Hepatocyte (in vitro differentiated cells): ENCODE measurements around the gene SH3BP1. TPM values are rescaled to one million over a fixed set of nuclear protein-coding genes. Genes with fewer than 3 reads are reported as not detected.

Source experiments
- DNase-seq: peaks from one replicate; pipeline ENCODE4 v3.0.0-alpha.2; 2016; ENCODE audit warnings: low spot score
- H2AFZ ChIP-seq: fragments of 200-600 bp; sonication (generic); 2 replicates; pipeline ENCODE4 v1.6.0; 2016; ENCODE audit warnings: antibody characterized with exemption, mild to moderate bottlenecking
- H3K27ac ChIP-seq: fragments of 200-600 bp; sonication (generic); 2 replicates; pipeline ENCODE4 v1.5.1; 2016; ENCODE audit warnings: mild to moderate bottlenecking
- H3K27me3 ChIP-seq: fragments of 200-600 bp; sonication (generic); 2 replicates; pipeline ENCODE4 v1.6.1; 2016
- H3K36me3 ChIP-seq: fragments of 200-600 bp; sonication (generic); replicated peaks from 2 replicates; pipeline ENCODE4 v1.5.1; 2016; ENCODE audit warnings: low read depth; ENCODE audit not compliant: insufficient read depth
- H3K4me1 ChIP-seq: fragments of 200-600 bp; sonication (generic); 2 replicates; pipeline ENCODE4 v1.5.1; 2016; ENCODE audit warnings: mild to moderate bottlenecking, moderate library complexity; ENCODE audit not compliant: insufficient read depth
- H3K4me2 ChIP-seq: fragments of 200-600 bp; sonication (generic); 2 replicates; pipeline ENCODE4 v1.6.0; 2016
- H3K4me3 ChIP-seq: fragments of 200-600 bp; sonication (generic); 2 replicates; pipeline ENCODE4 v1.5.1; 2016; ENCODE audit warnings: mild to moderate bottlenecking
- H3K79me2 ChIP-seq: fragments of 200-600 bp; sonication (generic); 2 replicates; pipeline ENCODE4 v1.6.0; 2017; ENCODE audit warnings: mild to moderate bottlenecking
- H3K9me2 ChIP-seq: fragments of 200-600 bp; sonication (generic); replicated peaks from 2 replicates; pipeline ENCODE4 v1.6.0; 2017; ENCODE audit warnings: mild to moderate bottlenecking; ENCODE audit not compliant: insufficient read depth
- H3K9me3 ChIP-seq: fragments of 200-600 bp; sonication (generic); 2 replicates; pipeline ENCODE4 v1.5.1; 2016; ENCODE audit warnings: low read depth, mild to moderate bottlenecking
- H4K20me1 ChIP-seq: fragments of 200-600 bp; sonication (generic); 2 replicates; pipeline ENCODE4 v1.6.0; 2016; ENCODE audit warnings: mild to moderate bottlenecking; ENCODE audit not compliant: insufficient read depth, poor library complexity, severe bottlenecking
- EZH2 ChIP-seq: fragments of 200-600 bp; sonication (generic); IDR thresholded peaks from 2 replicates; pipeline ENCODE4 v1.6.1; 2016; ENCODE audit warnings: antibody characterized with exemption, mild to moderate bottlenecking, borderline replicate concordance
- EZH2phosphoT487 ChIP-seq: fragments of 200-600 bp; sonication (generic); IDR thresholded peaks from one replicate; pipeline ENCODE4 v1.6.1; 2018; ENCODE audit warnings: antibody characterized with exemption, mild to moderate bottlenecking, low read depth, moderate library complexity; ENCODE audit not compliant: unreplicated experiment, severe bottlenecking
- WGBS: methylation state at CpG from one replicate; pipeline ENCODE4 v1.1.6; 2016; ENCODE audit warnings: low lambda C conversion rate; ENCODE audit errors: missing lambda C conversion rate; 5-methylcytosine and 5-hydroxymethylcytosine counted together
- polyA plus RNA-seq: library from polyadenylated mRNA; unstranded; fragments of >200 nt; fragmentation: Nextera tagmentation; extraction: Ambion mirVana; gene quantifications from 2 replicates; pipeline ENCODE4 v1.2.1, GENCODE V29; 2016
- total RNA-seq: library from RNA; depleted of rRNA; stranded (reverse); fragments of >200 nt; gene quantifications from 2 replicates; pipeline ENCODE4 v1.2.3, GENCODE V29; 2014
- TF ChIP-seq, protein P1 (sequence below): fragments of 200-600 bp; sonication (generic); IDR thresholded peaks from 2 replicates; pipeline ENCODE4 v1.5.1; 2016; ENCODE audit warnings: antibody characterized with exemption, mild to moderate bottlenecking; ENCODE audit not compliant: poor library complexity

The SH3BP1 gene
- total and polyA plus RNA-seq, 2 experiments from 2014 or later, result 12.3 to 14.0 TPM

DNA sequence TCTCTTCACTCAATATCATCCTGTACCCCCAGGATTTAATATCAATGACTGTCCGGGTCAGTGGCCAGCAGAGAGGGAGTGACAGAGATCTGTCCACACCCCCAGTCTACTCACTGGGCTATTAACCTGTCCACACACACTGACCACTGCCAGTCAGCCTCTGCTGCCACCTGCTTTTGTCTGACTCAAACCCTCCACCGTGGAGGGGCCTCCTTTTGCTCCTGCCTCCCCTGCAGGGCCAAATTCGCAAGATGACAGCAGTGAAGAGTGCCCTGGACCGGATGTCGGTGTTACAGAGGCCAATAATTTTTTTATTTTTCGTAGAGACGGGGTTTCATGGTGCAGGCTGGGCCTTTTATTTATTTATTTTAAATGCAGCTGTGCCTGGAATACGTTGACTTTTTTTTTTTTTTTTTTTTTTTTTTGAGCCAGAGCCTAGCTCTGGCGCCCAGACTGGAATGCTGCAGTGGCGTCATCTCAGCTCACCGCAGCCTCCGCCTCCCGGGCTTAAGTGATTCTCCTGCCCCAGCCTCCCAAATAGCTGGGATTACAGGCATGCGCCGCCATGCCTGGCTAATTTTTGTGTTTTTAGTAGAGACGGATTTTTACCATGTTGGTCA lies 24.2 kb downstream of the SH3BP1 start:
- no peak for TF ChIP-seq EZH2
- TF ChIP-seq, protein P1, sequence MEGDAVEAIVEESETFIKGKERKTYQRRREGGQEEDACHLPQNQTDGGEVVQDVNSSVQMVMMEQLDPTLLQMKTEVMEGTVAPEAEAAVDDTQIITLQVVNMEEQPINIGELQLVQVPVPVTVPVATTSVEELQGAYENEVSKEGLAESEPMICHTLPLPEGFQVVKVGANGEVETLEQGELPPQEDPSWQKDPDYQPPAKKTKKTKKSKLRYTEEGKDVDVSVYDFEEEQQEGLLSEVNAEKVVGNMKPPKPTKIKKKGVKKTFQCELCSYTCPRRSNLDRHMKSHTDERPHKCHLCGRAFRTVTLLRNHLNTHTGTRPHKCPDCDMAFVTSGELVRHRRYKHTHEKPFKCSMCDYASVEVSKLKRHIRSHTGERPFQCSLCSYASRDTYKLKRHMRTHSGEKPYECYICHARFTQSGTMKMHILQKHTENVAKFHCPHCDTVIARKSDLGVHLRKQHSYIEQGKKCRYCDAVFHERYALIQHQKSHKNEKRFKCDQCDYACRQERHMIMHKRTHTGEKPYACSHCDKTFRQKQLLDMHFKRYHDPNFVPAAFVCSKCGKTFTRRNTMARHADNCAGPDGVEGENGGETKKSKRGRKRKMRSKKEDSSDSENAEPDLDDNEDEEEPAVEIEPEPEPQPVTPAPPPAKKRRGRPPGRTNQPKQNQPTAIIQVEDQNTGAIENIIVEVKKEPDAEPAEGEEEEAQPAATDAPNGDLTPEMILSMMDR, result no peak
- no peak for TF ChIP-seq EZH2phosphoT487
- peaks cover 61% of the 10 kb centered on the region for H3K79me2 ChIP-seq
- no peaks in the 10 kb centered on the region for H3K36me3 ChIP-seq
- no peaks in the 10 kb centered on the region for H3K9me2 ChIP-seq
- no peak for DNase-seq
- no peak overlapping the region for H3K4me2 ChIP-seq
- H3K9me3 ChIP-seq, result no peaks in the 10 kb centered on the region
- H4K20me1 ChIP-seq, result peaks cover 6% of the 10 kb centered on the region
- WGBS, result 86% methylated on average over 16 of the region's 16 CpGs
- H3K4me1 ChIP-seq, result peaks cover 21% of the 10 kb centered on the region
- no peak overlapping the region for H3K27ac ChIP-seq
- H2AFZ ChIP-seq, result no peak overlapping the region
- no peak overlapping the region for H3K4me3 ChIP-seq
- no peaks in the 10 kb centered on the region for H3K27me3 ChIP-seq

DNA sequence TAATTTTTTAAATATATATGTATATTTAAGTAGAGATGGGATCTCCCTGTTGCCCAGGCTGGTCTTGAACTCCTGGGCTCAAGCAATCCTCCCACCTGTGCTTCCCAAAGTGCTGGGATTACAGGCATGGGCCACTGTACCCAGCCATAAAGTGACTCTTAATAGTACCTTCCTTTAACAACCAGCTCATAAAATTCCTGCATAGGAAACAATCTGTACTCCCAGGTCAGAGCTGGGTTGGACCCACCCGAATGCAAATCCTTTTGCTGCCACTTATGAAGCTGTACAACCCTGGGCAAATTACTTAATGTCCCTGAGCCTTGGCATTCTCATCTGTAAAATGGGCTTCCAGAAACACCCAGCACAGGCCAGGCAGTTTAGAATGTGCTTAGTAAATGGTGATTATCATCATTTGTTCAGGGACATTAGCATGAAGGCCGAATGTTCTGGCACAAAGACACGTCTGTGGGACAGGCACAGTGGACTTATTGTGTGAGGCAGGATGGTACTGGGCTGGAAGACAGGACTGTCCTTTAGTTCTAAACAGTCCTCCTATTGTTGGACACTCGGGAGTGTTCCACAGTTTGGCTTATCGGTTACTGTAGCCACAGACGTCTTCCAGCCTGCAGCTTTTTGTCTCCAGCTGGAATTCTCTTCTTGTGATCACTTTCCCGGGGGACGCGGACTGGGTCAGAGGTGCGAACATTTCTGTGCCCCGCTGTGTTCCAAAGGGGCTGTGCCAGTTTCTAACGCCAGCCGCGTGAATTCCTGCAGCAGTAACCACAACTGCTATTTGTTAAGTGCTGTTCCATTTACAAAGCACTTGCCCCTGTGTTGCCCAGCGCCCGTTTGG lies 25.0 kb downstream of the SH3BP1 start:
- H3K36me3 ChIP-seq, result no peaks in the 10 kb centered on the region
- no peak for DNase-seq
- no peak overlapping the region for H3K4me3 ChIP-seq
- H3K79me2 ChIP-seq, result peaks cover 56% of the 10 kb centered on the region
- no peaks in the 10 kb centered on the region for H3K9me3 ChIP-seq
- peaks cover 6% of the 10 kb centered on the region for H4K20me1 ChIP-seq
- no peaks in the 10 kb centered on the region for H3K27me3 ChIP-seq
- no peak overlapping the region for H3K27ac ChIP-seq
- H3K4me2 ChIP-seq, result no peak overlapping the region
- H2AFZ ChIP-seq, result no peak overlapping the region
- WGBS, result 88% methylated on average over 16 of the region's 16 CpGs
- no peaks in the 10 kb centered on the region for H3K9me2 ChIP-seq
- peaks cover 21% of the 10 kb centered on the region for H3K4me1 ChIP-seq
- TF ChIP-seq, protein P1, result no peak
- TF ChIP-seq EZH2phosphoT487, result no peak
- TF ChIP-seq EZH2, result no peak

DNA sequence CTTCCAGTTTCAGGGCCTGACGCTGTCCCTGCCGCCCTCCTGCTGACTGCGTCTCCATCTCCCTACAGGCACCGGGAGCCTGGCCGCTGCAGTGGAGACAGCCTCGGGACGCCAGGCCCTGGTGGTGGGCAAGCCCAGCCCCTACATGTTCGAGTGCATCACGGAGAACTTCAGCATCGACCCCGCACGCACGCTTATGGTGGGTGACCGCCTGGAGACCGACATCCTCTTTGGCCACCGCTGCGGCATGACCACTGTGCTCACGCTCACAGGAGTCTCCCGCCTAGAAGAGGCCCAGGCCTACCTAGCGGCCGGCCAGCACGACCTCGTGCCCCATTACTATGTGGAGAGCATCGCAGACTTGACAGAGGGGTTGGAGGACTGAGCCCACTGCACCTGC lies 26.0 kb downstream of the SH3BP1 start:
- no peak overlapping the region for H3K27ac ChIP-seq
- H3K4me3 ChIP-seq, result no peak overlapping the region
- no peaks in the 10 kb centered on the region for H3K36me3 ChIP-seq
- H3K4me2 ChIP-seq, result no peak overlapping the region
- DNase-seq, result no peak
- no peak overlapping the region for H2AFZ ChIP-seq
- no peaks in the 10 kb centered on the region for H3K27me3 ChIP-seq
- H4K20me1 ChIP-seq, result peaks cover 5% of the 10 kb centered on the region
- H3K9me3 ChIP-seq, result no peaks in the 10 kb centered on the region
- peaks cover 46% of the 10 kb centered on the region for H3K79me2 ChIP-seq
- WGBS, result 97% methylated on average over 21 of the region's 24 CpGs
- peaks cover 12% of the 10 kb centered on the region for H3K4me1 ChIP-seq
- TF ChIP-seq EZH2phosphoT487, result no peak
- TF ChIP-seq, protein P1, result no peak
- no peak for TF ChIP-seq EZH2
- H3K9me2 ChIP-seq, result no peaks in the 10 kb centered on the region
